ENCODE results near the gene TGM1.

TGM1 gene

DNA sequence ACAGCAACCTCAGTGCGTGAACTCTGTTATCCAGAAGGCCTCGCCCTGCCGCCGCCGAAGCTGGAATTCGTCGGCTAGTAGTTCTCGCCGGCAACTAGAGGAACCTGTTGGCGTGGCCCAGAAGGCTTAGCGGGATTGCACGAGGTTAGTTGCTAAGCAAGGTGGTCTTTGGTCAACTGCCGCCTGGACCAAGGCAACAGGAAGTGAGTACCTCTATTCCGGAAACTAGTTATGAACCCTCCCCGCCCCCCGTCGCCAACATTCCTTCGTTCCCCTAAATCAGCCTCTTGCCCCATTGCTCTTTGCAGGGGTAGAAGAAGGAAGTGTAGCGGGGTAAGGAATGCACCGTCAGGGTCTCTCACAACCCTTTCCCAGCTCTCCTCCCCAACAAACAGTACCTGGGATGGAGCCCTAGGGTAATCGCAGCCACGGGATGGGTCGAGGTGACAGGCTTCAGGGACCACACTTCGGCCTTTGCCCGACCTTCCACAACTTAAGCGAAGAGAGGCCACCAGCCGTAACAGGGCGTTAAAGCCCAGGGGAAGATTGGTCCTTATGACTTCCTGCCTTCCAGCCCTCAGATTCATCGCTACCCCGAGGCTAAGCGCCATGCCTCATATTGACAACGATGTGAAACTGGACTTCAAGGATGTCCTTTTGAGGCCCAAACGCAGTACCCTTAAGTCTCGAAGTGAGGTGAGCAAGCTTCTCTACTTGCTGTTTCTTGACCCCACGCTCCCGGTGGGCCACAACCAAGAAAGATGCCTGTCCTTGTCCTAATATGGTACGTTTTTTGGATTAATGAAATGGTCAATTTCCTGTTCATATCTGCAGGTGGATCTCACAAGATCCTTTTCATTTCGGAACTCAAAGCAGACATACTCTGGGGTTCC, 30.1 kb downstream of the TGM1 start, which contains the start of gene GMPR2 (continued):
- TF ChIP-seq OVOL3 (tag by site-specific recombination; IDR thresholded peaks at IDR 0.05) (peak; percentile 48; the same call in 1 of the 2 replicates), ZNF266 (tag by site-specific recombination; IDR thresholded peaks at IDR 0.05; ENCODE audit: low read depth) (no peak), ZNF837 (tag by site-specific recombination; IDR thresholded peaks at IDR 0.05) (no peak), ZNF133 (tag by site-specific recombination; IDR thresholded peaks at IDR 0.05) (no peak), YY2 (tag by site-specific recombination; IDR thresholded peaks at IDR 0.05) (no peak), SP2 (tag by site-specific recombination; IDR thresholded peaks at IDR 0.05) (peak; percentile 43), GLIS1 (tag by site-specific recombination; IDR thresholded peaks at IDR 0.05) (0 out of 2 replicates have a peak, but pooled peaks have one; percentile 16), ZNF341 (tag by site-specific recombination; IDR thresholded peaks at IDR 0.05; ENCODE audit: low read depth) (peak; percentile 62; the same call in 1 of the 2 replicates), ZNF747 (tag by site-specific recombination; IDR thresholded peaks at IDR 0.05) (no peak), KLF8 (tag by site-specific recombination; IDR thresholded peaks at IDR 0.05) (0 out of 2 replicates have a peak, but pooled peaks have one; percentile 7), YY1 (tag by site-specific recombination; IDR thresholded peaks at IDR 0.05) (no peak), ZNF76 (tag by site-specific recombination; IDR thresholded peaks at IDR 0.05; ENCODE audit: borderline replicate concordance, low read depth) (peak; percentile 83), SCRT2 (tag by site-specific recombination; IDR thresholded peaks at IDR 0.05) (peak; percentile 95), ZNF701 (tag by site-specific recombination; IDR thresholded peaks at IDR 0.05) (peak; percentile 67; the same call in 1 of the 2 replicates), ZNF426 (tag by site-specific recombination; IDR thresholded peaks at IDR 0.05) (no peak), ZNF549 (tag by site-specific recombination; IDR thresholded peaks at IDR 0.05) (no peak), ZSCAN30 (tag by site-specific recombination; IDR thresholded peaks at IDR 0.05) (0 out of 2 replicates have a peak, but pooled peaks have one; percentile 13), KLF16 (tag by site-specific recombination; IDR thresholded peaks at IDR 0.05) (0 out of 2 replicates have a peak, but pooled peaks have one; percentile 15)
- TF ChIP-seq, protein P1, sequence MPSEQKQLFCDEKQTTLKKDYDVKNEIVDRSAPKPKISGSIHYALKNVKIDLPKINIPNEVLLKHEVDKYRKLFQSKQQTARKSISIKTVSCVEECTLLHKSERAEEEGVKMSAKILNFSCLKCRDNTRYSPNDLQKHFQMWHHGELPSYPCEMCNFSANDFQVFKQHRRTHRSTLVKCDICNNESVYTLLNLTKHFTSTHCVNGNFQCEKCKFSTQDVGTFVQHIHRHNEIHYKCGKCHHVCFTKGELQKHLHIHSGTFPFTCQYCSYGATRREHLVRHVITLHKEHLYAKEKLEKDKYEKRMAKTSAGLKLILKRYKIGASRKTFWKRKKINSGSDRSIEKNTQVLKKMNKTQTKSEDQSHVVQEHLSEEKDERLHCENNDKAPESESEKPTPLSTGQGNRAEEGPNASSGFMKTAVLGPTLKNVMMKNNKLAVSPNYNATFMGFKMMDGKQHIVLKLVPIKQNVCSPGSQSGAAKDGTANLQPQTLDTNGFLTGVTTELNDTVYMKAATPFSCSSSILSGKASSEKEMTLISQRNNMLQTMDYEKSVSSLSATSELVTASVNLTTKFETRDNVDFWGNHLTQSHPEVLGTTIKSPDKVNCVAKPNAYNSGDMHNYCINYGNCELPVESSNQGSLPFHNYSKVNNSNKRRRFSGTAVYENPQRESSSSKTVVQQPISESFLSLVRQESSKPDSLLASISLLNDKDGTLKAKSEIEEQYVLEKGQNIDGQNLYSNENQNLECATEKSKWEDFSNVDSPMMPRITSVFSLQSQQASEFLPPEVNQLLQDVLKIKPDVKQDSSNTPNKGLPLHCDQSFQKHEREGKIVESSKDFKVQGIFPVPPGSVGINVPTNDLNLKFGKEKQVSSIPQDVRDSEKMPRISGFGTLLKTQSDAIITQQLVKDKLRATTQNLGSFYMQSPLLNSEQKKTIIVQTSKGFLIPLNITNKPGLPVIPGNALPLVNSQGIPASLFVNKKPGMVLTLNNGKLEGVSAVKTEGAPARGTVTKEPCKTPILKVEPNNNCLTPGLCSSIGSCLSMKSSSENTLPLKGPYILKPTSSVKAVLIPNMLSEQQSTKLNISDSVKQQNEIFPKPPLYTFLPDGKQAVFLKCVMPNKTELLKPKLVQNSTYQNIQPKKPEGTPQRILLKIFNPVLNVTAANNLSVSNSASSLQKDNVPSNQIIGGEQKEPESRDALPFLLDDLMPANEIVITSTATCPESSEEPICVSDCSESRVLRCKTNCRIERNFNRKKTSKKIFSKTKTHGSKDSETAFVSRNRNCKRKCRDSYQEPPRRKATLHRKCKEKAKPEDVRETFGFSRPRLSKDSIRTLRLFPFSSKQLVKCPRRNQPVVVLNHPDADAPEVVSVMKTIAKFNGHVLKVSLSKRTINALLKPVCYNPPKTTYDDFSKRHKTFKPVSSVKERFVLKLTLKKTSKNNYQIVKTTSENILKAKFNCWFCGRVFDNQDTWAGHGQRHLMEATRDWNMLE (tag by site-specific recombination; conservative IDR thresholded peaks at IDR 0.05; ENCODE audit: low read depth) = peak; percentile 71
- TF ChIP-seq, protein P2, sequence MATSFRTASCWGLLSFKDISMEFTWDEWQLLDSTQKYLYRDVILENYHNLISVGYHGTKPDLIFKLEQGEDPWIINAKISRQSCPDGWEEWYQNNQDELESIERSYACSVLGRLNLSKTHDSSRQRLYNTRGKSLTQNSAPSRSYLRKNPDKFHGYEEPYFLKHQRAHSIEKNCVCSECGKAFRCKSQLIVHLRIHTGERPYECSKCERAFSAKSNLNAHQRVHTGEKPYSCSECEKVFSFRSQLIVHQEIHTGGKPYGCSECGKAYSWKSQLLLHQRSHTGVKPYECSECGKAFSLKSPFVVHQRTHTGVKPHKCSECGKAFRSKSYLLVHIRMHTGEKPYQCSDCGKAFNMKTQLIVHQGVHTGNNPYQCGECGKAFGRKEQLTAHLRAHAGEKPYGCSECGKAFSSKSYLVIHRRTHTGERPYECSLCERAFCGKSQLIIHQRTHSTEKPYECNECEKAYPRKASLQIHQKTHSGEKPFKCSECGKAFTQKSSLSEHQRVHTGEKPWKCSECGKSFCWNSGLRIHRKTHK (tag by site-specific recombination; IDR thresholded peaks at IDR 0.05) = no peak
- TF ChIP-seq, protein P3, sequence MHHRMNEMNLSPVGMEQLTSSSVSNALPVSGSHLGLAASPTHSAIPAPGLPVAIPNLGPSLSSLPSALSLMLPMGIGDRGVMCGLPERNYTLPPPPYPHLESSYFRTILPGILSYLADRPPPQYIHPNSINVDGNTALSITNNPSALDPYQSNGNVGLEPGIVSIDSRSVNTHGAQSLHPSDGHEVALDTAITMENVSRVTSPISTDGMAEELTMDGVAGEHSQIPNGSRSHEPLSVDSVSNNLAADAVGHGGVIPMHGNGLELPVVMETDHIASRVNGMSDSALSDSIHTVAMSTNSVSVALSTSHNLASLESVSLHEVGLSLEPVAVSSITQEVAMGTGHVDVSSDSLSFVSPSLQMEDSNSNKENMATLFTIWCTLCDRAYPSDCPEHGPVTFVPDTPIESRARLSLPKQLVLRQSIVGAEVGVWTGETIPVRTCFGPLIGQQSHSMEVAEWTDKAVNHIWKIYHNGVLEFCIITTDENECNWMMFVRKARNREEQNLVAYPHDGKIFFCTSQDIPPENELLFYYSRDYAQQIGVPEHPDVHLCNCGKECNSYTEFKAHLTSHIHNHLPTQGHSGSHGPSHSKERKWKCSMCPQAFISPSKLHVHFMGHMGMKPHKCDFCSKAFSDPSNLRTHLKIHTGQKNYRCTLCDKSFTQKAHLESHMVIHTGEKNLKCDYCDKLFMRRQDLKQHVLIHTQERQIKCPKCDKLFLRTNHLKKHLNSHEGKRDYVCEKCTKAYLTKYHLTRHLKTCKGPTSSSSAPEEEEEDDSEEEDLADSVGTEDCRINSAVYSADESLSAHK (tag by site-specific recombination; IDR thresholded peaks at IDR 0.05) = no peak
- TF ChIP-seq, protein P4, sequence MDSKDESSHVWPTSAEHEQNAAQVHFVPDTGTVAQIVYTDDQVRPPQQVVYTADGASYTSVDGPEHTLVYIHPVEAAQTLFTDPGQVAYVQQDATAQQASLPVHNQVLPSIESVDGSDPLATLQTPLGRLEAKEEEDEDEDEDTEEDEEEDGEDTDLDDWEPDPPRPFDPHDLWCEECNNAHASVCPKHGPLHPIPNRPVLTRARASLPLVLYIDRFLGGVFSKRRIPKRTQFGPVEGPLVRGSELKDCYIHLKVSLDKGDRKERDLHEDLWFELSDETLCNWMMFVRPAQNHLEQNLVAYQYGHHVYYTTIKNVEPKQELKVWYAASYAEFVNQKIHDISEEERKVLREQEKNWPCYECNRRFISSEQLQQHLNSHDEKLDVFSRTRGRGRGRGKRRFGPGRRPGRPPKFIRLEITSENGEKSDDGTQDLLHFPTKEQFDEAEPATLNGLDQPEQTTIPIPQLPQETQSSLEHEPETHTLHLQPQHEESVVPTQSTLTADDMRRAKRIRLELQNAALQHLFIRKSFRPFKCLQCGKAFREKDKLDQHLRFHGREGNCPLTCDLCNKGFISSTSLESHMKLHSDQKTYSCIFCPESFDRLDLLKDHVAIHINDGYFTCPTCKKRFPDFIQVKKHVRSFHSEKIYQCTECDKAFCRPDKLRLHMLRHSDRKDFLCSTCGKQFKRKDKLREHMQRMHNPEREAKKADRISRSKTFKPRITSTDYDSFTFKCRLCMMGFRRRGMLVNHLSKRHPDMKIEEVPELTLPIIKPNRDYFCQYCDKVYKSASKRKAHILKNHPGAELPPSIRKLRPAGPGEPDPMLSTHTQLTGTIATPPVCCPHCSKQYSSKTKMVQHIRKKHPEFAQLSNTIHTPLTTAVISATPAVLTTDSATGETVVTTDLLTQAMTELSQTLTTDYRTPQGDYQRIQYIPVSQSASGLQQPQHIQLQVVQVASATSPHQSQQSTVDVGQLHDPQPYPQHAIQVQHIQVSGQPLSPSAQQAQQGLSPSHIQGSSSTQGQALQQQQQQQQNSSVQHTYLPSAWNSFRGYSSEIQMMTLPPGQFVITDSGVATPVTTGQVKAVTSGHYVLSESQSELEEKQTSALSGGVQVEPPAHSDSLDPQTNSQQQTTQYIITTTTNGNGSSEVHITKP (tag by site-specific recombination; IDR thresholded peaks at IDR 0.05) = peak; percentile 44
- TF ChIP-seq, protein P5, sequence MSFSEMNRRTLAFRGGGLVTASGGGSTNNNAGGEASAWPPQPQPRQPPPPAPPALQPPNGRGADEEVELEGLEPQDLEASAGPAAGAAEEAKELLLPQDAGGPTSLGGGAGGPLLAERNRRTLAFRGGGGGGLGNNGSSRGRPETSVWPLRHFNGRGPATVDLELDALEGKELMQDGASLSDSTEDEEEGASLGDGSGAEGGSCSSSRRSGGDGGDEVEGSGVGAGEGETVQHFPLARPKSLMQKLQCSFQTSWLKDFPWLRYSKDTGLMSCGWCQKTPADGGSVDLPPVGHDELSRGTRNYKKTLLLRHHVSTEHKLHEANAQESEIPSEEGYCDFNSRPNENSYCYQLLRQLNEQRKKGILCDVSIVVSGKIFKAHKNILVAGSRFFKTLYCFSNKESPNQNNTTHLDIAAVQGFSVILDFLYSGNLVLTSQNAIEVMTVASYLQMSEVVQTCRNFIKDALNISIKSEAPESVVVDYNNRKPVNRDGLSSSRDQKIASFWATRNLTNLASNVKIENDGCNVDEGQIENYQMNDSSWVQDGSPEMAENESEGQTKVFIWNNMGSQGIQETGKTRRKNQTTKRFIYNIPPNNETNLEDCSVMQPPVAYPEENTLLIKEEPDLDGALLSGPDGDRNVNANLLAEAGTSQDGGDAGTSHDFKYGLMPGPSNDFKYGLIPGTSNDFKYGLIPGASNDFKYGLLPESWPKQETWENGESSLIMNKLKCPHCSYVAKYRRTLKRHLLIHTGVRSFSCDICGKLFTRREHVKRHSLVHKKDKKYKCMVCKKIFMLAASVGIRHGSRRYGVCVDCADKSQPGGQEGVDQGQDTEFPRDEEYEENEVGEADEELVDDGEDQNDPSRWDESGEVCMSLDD (tag by site-specific recombination; IDR thresholded peaks at IDR 0.05) = peak; percentile 60; the same call in 1 of the 2 replicates

All from HEK293 (cell line).